Activated naive CD4-positive, alpha-beta T cell treated with anti-CD3 and anti-CD28 coated beads, Interleukin-2, amount 10 ng/mL, durations not matched to agents 7 days and 5 days (primary cell): Measurements from ENCODE around the gene NEK11.
"Not testable (repeated sequence)": the region's sequence is repeated elsewhere in the genome, so short reads cannot be mapped to it uniquely, and the experiment has no call there.

Source experiments
- CTCF ChIA-PET: fragments of 350-600 bp; sonication (Branson Sonifier 250); formaldehyde crosslinking; loops from one replicate; lab custom pipeline; 2021; ENCODE audit warnings: antibody characterized with exemption; lab: Charles Lee
- DNase-seq: peaks from one replicate; pipeline ENCODE4 v3.0.0-alpha.2; 2020
- H3K27ac Mint-ChIP-seq: one replicate; pipeline ENCODE4 v1.8.0; 2021; ENCODE audit warnings: mild to moderate bottlenecking, moderate library complexity, mixed read lengths
- H3K27me3 Mint-ChIP-seq: one replicate; pipeline ENCODE4 v1.8.0; 2021; ENCODE audit warnings: mild to moderate bottlenecking, mixed read lengths
- H3K36me3 Mint-ChIP-seq: one replicate; pipeline ENCODE4 v1.8.0; 2021; ENCODE audit warnings: mixed read lengths
- H3K4me1 Mint-ChIP-seq: one replicate; pipeline ENCODE4 v1.8.0; 2021; ENCODE audit warnings: mixed read lengths
- H3K4me3 Mint-ChIP-seq: one replicate; pipeline ENCODE4 v1.8.0; 2021; ENCODE audit warnings: mild to moderate bottlenecking, moderate library complexity, mixed read lengths
- H3K9me3 Mint-ChIP-seq: one replicate; pipeline ENCODE4 v1.8.0; 2021; ENCODE audit warnings: mixed read lengths

NEK11 gene

DNA sequence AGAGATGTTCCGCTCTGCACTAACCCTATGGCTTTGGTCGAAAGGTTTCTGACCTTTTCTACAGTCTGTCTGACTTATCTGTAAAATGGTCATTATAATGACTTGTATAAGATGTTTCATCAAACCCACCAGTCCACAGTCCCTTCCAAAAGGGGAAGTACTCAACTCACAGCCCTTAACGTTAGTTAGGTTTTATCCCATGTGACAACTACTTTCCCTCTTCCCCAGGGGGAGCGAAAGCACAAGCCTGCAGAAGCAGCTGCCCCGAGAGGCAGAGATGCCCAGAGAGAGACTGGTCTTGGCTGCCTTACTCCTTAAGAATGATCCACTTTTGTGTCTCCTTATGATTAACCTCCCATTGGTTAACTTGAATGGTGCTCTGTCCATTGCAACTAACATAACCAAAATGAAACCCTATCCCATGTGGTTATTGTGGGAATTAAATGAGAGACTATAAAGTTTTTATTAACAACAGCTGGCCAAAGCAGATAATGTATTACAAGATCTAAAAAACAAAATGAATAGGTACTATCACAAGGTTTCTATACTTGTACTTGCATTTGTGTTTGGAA lies 6.5 kb upstream of the NEK11 start:
- H3K36me3 Mint-ChIP-seq = peaks cover 49% of the 10 kb centered on the region
- peaks cover 44% of the 10 kb centered on the region for H3K4me1 Mint-ChIP-seq
- CTCF ChIA-PET = interaction anchor here (1.6 kb wide), 1 partner anchor 13 kb away, joined by 4 read pairs; no protein-coding TSS in a partner anchor
- H3K27me3 Mint-ChIP-seq = no peaks in the 10 kb centered on the region
- no peak for DNase-seq
- H3K27ac Mint-ChIP-seq = no peak overlapping the region
- H3K4me3 Mint-ChIP-seq = no peak overlapping the region
- H3K9me3 Mint-ChIP-seq = no peaks in the 10 kb centered on the region

DNA sequence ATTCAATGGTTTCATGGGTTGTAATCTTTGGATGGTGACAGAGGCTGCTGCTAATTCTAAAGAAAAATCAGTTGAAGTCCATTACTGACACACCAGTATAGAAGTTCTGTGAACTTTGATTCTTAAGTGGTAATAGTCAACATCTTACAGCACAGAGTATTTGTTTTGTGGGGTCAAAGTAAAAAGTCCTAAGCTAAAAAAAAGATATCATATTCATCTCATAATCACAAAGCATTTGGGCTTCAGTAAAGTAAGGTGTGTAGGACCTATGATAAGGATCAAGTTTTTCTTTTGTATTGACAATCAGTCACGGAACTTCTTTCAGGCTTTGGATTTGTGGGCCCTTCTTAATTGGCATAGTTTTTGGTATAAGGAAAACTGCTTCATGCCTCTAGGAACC lies 1.1 kb upstream of the NEK11 start:
- Mint-ChIP-seq H3K9me3 (no peaks in the 10 kb centered on the region), H3K27me3 (no peaks in the 10 kb centered on the region), H3K4me3 (peak overlapping the region; percentile 88), H3K4me1 (peaks cover 54% of the 10 kb centered on the region), H3K27ac (peak overlapping the region; percentile 94), H3K36me3 (peaks cover 30% of the 10 kb centered on the region)
- DNase-seq = no peak
- CTCF ChIA-PET = interaction anchor here (0.9 to 1.5 kb wide), 2 partner anchors 11 to 19 kb away, joined by 3 read pairs; no protein-coding TSS in a partner anchor

DNA sequence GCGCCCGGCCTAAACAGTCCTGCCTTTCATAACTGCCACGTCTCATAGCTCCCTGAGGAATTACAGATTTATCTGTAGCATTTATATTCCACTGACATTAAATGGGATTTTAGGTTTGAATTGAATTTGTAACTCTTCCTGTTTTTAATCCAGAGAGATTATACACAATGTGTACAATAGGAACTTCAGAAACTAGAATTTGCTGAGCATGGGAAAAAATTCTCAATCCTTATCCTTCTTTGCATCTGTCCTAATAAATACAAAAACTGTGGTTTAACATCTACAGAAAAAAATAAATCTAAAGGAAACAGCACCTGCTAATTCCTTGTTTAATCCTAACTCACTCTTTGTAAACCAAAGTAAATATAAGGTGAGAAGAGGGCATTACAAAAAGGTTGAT lies 2.2 kb downstream of the NEK11 start:
- H3K4me1 Mint-ChIP-seq = peaks cover 30% of the 10 kb centered on the region
- CTCF ChIA-PET = no interaction called here
- no peaks in the 10 kb centered on the region for H3K27me3 Mint-ChIP-seq
- DNase-seq = no peak
- no peak overlapping the region for H3K4me3 Mint-ChIP-seq
- H3K27ac Mint-ChIP-seq = no peak overlapping the region
- peaks cover 14% of the 10 kb centered on the region for H3K36me3 Mint-ChIP-seq
- no peaks in the 10 kb centered on the region for H3K9me3 Mint-ChIP-seq

DNA sequence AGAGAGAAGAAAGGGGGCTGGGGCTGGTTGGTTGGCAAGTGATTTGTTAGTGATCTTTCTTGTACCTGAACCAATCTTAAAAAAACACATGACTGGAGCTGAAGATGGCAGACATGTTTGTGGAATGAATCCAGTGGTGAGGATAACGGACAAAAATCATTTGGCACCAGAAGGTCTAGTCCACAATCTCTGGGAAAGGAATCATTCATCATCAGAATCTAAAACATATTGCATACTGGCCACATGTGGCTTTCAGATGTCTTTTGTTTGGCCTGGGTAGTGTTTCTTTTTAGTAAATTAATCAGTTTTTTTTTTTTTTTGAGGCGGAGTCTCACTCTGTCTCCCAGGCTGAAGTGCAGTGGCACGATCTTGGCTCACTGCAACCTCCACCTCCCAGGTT lies 5.0 kb downstream of the NEK11 start:
- DNase-seq = no peak
- CTCF ChIA-PET = interaction anchor here (2.3 kb wide), 1 partner anchor 998 kb away, joined by 6 read pairs; no protein-coding TSS in a partner anchor
- Mint-ChIP-seq H3K27me3 (no peaks in the 10 kb centered on the region), H3K9me3 (no peaks in the 10 kb centered on the region), H3K36me3 (no peaks in the 10 kb centered on the region), H3K4me1 (peaks cover 6% of the 10 kb centered on the region), H3K27ac (no peak overlapping the region), H3K4me3 (no peak overlapping the region)

DNA sequence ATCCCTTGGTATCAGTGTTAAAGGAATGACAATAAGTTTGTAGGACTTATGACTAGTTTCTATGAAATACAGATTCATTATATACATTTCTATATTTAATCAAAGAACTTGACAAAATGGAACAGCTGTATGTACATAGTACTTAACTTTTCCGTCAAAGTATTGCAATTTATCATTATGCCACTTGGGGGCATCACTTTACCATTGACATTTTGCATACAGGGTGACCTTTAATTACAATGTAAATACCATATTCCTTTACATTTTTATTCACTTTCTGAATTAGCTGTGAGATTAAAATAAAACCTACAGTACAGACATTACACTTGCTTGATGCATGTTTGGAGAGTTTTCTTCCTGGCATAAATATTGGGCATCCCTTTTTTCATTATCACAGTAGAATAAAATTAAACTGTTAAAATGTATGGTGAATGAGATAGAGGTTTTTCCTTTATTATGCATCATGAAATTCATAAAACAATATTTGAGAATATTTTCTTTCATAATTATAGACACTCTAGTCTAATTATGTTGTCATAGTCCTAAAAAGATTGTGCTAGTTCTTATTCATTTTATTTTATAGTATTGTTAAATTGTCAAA lies 6.9 kb downstream of the NEK11 start:
- peak; percentile 25 for DNase-seq
- Mint-ChIP-seq H3K36me3 (no peaks in the 10 kb centered on the region), H3K4me3 (no peak overlapping the region), H3K9me3 (no peaks in the 10 kb centered on the region), H3K4me1 (no peaks in the 10 kb centered on the region), H3K27me3 (no peaks in the 10 kb centered on the region), H3K27ac (no peak overlapping the region)
- CTCF ChIA-PET = interaction anchor here (0.7 to 2.3 kb wide), 11 partner anchors 8 to 996 kb away, joined by 3 to 10 read pairs (median 4); no protein-coding TSS in a partner anchor

DNA sequence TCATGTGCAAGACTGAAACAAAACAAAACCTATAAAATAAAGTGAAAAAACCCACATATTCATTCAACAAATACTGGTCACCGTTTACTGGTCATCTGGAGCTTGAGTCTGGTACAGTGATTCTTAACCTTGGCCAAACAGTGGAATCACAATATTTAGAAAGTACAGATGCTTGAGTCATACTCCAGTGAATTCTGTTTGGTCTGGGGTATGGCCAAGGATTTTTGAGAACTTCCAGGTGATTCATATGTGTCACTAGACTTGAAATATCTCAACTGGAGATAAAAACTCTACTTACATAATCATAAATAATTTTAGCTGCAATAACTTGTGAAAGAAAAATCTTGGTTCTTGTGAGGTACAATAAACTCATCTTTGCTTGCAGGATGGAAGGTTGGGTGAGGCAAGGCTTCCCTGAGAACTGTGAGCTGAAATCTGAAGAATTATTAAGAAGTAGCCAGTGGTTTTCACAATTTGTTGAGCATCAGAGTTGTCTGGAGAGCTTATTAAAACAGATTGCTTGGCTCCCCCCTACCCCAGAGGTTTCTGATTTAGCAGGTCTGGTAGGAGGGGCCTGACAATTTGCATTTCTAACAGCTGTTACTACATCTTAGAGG lies 9.6 kb downstream of the NEK11 start:
- H3K27ac Mint-ChIP-seq = no peak overlapping the region
- no peak for DNase-seq
- H3K36me3 Mint-ChIP-seq = peaks cover 3% of the 10 kb centered on the region
- no peaks in the 10 kb centered on the region for H3K27me3 Mint-ChIP-seq
- H3K9me3 Mint-ChIP-seq = peaks cover 3% of the 10 kb centered on the region
- CTCF ChIA-PET = interaction anchor here (1.0 to 1.3 kb wide), 3 partner anchors 11 to 142 kb away, joined by 3 to 4 read pairs (median 3); no protein-coding TSS in a partner anchor
- H3K4me1 Mint-ChIP-seq = peaks cover 10% of the 10 kb centered on the region
- H3K4me3 Mint-ChIP-seq = no peak overlapping the region

DNA sequence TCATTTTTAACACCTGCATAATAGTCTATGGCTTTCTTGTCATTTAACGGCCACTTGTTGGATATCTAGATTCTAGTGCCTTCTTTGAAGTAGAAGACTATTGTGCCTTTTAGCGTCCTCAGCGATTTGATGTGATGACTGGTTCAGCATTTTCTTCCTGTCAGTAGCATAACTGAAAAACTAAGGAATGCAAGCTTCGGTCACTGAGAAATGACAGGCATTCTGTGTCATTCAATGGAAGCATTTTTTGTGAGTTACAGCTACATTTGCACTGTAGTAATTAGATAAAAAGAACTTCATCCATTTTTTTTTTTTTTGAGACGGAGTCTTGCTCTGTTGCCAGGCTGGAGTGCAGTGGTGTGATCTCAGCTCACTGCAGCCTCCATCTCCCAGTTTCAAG lies 10.3 kb downstream of the NEK11 start:
- peaks cover 17% of the 10 kb centered on the region for H3K4me1 Mint-ChIP-seq

DNA sequence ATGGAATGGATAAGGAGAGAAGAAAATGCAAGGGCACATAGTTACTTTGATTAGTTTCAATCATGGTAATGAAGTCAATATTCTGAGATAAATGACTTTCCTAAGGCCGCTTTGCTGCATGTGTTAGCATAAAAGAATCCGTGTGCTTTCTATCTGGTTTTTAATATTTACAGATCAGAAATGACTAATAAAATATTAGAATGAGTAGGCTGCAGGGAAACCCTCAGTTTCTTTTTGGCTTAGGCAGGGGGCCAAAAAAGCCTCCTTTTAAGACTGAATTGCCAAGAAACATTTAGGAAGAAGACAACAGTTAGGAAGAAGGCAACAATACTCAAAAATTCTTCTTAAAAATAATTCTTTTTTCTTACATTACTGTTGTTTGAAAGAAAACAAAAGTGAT lies 11.6 kb downstream of the NEK11 start:
- peaks cover 12% of the 10 kb centered on the region for H3K36me3 Mint-ChIP-seq
- H3K27ac Mint-ChIP-seq = no peak overlapping the region
- H3K4me3 Mint-ChIP-seq = no peak overlapping the region
- peaks cover 29% of the 10 kb centered on the region for H3K4me1 Mint-ChIP-seq
- DNase-seq = no peak
- no peaks in the 10 kb centered on the region for H3K27me3 Mint-ChIP-seq
- peaks cover 12% of the 10 kb centered on the region for H3K9me3 Mint-ChIP-seq
- CTCF ChIA-PET = no interaction called here

More for the DNA sequence above, 10.3 kb downstream of the NEK11 start:
- H3K4me3 Mint-ChIP-seq = no peak overlapping the region
- no peaks in the 10 kb centered on the region for H3K27me3 Mint-ChIP-seq
- peaks cover 7% of the 10 kb centered on the region for H3K36me3 Mint-ChIP-seq
- no peak for DNase-seq
- H3K9me3 Mint-ChIP-seq = peaks cover 8% of the 10 kb centered on the region
- CTCF ChIA-PET = interaction anchor here (1.1 to 1.3 kb wide), 2 partner anchors 10 to 142 kb away, joined by 3 to 4 read pairs; no protein-coding TSS in a partner anchor
- H3K27ac Mint-ChIP-seq = no peak overlapping the region

DNA sequence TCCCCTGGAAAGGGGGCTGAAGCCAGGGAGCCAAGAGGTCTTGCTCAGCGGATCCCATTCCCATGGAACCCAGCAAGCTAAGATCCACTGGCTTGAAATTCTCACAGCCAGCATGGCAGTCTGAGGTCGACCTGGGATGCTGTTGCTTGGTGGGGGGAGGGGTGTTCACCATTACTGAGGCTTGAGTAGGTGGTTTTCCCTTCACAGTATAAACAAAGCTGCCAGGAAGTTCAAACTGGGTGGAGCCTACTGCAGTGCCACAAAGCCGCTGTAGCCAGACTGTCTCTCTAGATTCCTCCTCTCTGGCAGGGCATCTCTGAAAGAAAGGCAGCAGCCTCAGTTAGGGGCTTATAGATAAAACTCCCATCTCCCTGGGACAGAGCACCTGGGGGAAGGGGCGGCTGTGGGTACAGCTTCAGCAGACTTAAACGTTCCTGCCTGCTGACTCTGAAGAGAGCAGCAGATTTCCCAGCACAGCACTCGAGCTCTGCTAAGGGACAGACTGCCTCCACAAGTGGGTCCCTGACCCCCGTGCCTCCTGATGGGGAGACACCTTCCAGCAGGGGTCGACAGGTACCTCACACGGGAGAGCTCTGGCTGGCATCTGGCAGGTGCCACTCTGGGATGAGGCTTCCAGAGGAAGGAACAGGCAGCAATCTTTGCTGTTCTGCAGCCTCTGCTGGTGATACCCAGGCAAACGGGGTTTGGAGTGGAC lies 15.8 kb downstream of the NEK11 start:
- peaks cover 40% of the 10 kb centered on the region for H3K4me1 Mint-ChIP-seq
- H3K27me3 Mint-ChIP-seq = peaks cover 11% of the 10 kb centered on the region
- peak overlapping the region; percentile 72 for H3K27ac Mint-ChIP-seq
- DNase-seq = peak; percentile 71
- H3K4me3 Mint-ChIP-seq = not testable (repeated sequence)
- peaks cover 35% of the 10 kb centered on the region for H3K36me3 Mint-ChIP-seq
- CTCF ChIA-PET = interaction anchor here (1.1 to 1.9 kb wide), 2 partner anchors 10 to 16 kb away, joined by 5 to 10 read pairs; partner anchors contain the start of genes ASTE1 and NEK11
- peaks cover 41% of the 10 kb centered on the region for H3K9me3 Mint-ChIP-seq

DNA sequence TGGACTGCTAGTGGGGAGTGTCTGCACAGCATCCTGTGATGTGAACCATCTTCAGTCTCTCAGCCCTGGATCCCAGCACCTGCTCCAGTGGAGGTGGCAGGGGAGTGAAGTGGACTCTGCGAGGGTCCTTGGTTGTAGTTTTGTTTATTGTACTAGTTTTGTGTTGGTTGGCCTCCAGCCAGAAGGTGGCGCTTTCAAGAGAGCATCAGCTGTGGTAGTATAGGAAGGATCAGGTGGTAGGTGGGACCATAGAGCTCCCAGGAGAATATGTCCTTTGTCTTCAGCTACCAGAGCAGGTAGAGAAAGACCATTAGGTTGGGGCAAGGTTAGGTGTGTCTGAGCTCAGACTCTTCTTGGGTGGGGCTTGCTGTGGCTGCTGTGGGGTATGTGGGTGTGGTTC lies 20.9 kb downstream of the NEK11 start:
- Mint-ChIP-seq H3K4me3 (no peak overlapping the region), H3K27ac (no peak overlapping the region), H3K27me3 (peaks cover 20% of the 10 kb centered on the region), H3K36me3 (peaks cover 30% of the 10 kb centered on the region), H3K9me3 (peaks cover 37% of the 10 kb centered on the region), H3K4me1 (peaks cover 26% of the 10 kb centered on the region)
- CTCF ChIA-PET = interaction anchor here (0.9 to 1.7 kb wide), 3 partner anchors 11 to 14 kb away, joined by 3 to 5 read pairs (median 4); no protein-coding TSS in a partner anchor
- no peak for DNase-seq

DNA sequence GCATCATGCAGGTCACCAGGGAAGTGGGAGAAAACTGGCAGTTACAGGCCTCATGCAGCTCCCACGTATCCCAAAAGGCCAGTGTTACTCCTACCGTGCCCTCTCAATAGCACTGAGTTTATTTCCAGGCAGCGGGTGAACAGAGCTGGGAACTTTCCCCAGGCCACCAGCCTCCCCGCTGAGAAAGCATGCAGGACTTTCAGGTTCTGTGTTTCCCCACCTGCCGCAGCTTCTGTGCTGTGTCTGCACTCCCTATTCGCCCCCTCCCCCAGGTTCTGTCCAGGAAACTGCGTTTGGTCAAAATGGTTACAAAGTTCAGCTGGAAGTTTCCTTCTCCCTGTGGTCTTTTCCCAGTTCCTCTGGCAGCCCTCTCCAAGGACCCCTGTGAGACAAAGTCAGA lies 21.4 kb downstream of the NEK11 start:
- Mint-ChIP-seq H3K27me3 (peaks cover 20% of the 10 kb centered on the region), H3K27ac (no peak overlapping the region), H3K36me3 (peaks cover 28% of the 10 kb centered on the region), H3K9me3 (peaks cover 35% of the 10 kb centered on the region), H3K4me1 (peaks cover 22% of the 10 kb centered on the region), H3K4me3 (no peak overlapping the region)
- CTCF ChIA-PET = interaction anchor here (0.9 to 1.7 kb wide), 4 partner anchors 10 to 15 kb away, joined by 3 to 5 read pairs (median 4); no protein-coding TSS in a partner anchor
- DNase-seq = no peak

DNA sequence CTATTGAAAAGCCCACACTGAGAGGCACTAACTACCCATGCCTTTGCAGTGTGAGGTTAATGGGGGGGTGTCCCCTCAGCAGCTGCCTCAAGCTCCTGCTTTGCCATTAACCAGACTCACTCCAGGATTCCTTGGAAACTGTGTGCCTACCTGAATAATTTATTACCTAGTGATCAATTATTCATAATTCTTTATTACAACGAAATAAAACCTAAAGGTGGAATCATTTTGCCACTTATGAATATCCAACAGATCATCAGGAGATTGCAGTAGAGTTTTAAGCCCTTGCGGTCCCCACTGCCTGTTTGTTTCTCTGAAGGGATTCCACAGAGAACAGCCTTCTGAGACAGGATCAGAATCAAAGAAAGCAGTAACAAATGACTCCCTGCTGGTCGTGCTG lies 23.3 kb downstream of the NEK11 start:
- Mint-ChIP-seq H3K9me3 (peaks cover 16% of the 10 kb centered on the region), H3K27ac (no peak overlapping the region), H3K27me3 (peaks cover 11% of the 10 kb centered on the region), H3K4me3 (no peak overlapping the region), H3K36me3 (peaks cover 9% of the 10 kb centered on the region), H3K4me1 (peaks cover 16% of the 10 kb centered on the region)
- CTCF ChIA-PET = no interaction called here
- DNase-seq = no peak

DNA sequence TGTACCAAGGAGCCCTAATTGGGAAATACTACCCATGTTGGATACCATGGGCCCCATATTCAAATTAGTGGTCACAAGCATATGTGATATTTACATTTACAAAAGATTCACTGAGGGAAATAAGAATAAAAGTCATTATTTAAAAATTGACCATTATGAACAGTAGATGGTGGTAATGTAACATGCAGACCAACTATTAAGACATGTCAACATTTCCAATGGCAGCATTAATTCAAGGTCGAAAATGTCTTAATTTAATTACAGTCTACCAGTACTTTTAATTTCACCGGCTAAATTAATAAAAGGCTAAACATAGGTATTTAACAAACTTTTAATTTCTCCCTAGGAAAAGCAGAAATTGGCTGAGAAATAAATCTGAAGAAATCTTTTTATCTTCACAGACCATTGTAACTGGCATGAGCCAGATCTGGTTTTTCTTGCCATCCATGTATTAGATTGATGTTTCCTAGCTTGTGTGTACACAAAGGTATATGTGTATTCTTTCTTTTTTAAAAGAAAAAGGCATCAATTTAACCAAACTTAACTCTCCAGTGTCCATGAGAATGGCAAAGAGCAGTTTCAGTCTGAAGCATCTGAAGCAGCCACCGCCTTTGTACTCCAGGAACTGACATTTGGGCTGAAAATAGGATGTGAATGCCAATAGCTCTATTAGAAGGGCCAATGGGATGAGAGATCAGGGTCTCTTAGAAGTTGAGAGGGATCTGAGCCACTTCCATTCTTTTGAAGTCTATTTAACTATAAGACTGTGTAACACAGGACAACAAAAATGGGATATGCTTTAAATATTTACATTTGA lies 26.6 kb downstream of the NEK11 start:
- H3K27ac Mint-ChIP-seq = no peak overlapping the region
- CTCF ChIA-PET = no interaction called here
- no peaks in the 10 kb centered on the region for H3K36me3 Mint-ChIP-seq
- no peaks in the 10 kb centered on the region for H3K9me3 Mint-ChIP-seq
- no peak for DNase-seq
- H3K4me3 Mint-ChIP-seq = no peak overlapping the region
- H3K4me1 Mint-ChIP-seq = peaks cover 9% of the 10 kb centered on the region
- H3K27me3 Mint-ChIP-seq = peaks cover 1% of the 10 kb centered on the region
